Vagina (tissue), 2 donors: ENCODE measurements around the gene PACRG. TPM values are rescaled to one million over a fixed set of nuclear protein-coding genes. Genes with fewer than 3 reads are reported as not detected.

Experiments used
- DNase-seq, 2 donors: peaks; one replicate each; pipeline ENCODE4 v3.0.0-alpha.2; 2017; ENCODE audit errors: extremely low spot score in 2 of 2
- H3K27ac ChIP-seq: fragments of 200-600 bp; sonication (generic); one replicate; pipeline ENCODE4 v1.5.1; 2019
- H3K27me3 ChIP-seq: fragments of 200-600 bp; sonication (generic); one replicate; pipeline ENCODE4 v1.5.1; 2019
- H3K36me3 ChIP-seq, 2 donors: fragments of 200-600 bp; sonication (generic); one replicate each; pipeline ENCODE4 v1.5.1; 2017 to 2019
- H3K4me1 ChIP-seq: fragments of 200-600 bp; sonication (generic); one replicate; pipeline ENCODE4 v1.5.1; 2019
- H3K4me3 ChIP-seq, 2 donors: fragments of 200-600 bp; sonication (generic); 1 replicate in 1 of 2; 2 replicates in 1 of 2; pipeline ENCODE4 v1.5.1; 2016 to 2019
- H3K9me3 ChIP-seq: fragments of 200-600 bp; sonication (generic); one replicate; pipeline ENCODE4 v1.5.1; 2019
- POLR2A ChIP-seq, 2 donors: fragments of 450-650 bp; IDR thresholded peaks; one replicate each; pipeline ENCODE4 v1.6.1; 2017; ENCODE audit warnings: antibody characterized with exemption in 2 of 2, mild to moderate bottlenecking in 2 of 2, moderate library complexity in 2 of 2
- POLR2AphosphoS5 ChIP-seq, 2 donors: sonication (generic); formaldehyde crosslinking; IDR thresholded peaks; one replicate each; pipeline ENCODE4 v1.9.0; 2017; ENCODE audit warnings: antibody characterized with exemption in 2 of 2, mild to moderate bottlenecking in 2 of 2, low read depth in 1 of 2; ENCODE audit not compliant: insufficient read depth in 1 of 2
- intact Hi-C: fragments of 100-400 bp; cut with DNase I; formaldehyde crosslinking; loops from one replicate; pipeline ENCODE4 v1.15.1; 2023
- total RNA-seq: library from RNA; depleted of rRNA; stranded (reverse); fragments of >200 nt; gene quantifications from one replicate; pipeline ENCODE4 v1.2.3, GENCODE V29; 2016
- TF ChIP-seq, protein P1 (sequence below), 3 experiments: fragments of 450-650 bp in 2 of 3; fragments of 200-600 bp in 1 of 3; sonication (generic) in 1 of 3; IDR thresholded peaks; one replicate each; pipeline ENCODE4 v1.5.1; 2017 to 2019; ENCODE audit warnings: antibody characterized with exemption in 3 of 3, mild to moderate bottlenecking in 2 of 3, moderate library complexity in 2 of 3

Gene PACRG
- total RNA-seq, 1 donor from 2014 or later, result not detected

DNA sequence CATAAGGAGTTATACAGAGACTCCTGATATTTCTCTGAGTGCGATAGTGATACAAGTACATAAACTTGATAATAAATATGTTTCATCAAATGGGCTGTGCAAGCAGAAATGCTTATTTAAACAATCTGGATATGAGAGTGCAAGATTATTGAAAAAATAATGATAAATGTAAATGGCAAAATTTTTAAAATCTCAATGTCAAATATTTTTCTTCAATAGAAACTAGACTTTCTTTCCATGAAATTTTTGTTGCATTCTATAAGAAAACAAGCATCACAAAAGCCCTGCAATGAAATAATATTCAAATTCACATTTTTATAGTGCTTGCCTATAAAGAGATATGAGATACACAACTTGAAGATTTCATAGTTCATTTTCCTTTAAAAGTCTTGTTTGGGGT lies 2.7 kb downstream of the PACRG start:
- H3K36me3 ChIP-seq, result no peaks in the 10 kb centered on the region
- intact Hi-C loops, result no loop called here
- no peaks in the 10 kb centered on the region for H3K27me3 ChIP-seq
- no peak overlapping the region for H3K27ac ChIP-seq
- H3K4me3 ChIP-seq, result no peak overlapping the region
- peaks cover 11% of the 10 kb centered on the region for H3K4me1 ChIP-seq
- no peak for DNase-seq
- TF ChIP-seq, protein P1, sequence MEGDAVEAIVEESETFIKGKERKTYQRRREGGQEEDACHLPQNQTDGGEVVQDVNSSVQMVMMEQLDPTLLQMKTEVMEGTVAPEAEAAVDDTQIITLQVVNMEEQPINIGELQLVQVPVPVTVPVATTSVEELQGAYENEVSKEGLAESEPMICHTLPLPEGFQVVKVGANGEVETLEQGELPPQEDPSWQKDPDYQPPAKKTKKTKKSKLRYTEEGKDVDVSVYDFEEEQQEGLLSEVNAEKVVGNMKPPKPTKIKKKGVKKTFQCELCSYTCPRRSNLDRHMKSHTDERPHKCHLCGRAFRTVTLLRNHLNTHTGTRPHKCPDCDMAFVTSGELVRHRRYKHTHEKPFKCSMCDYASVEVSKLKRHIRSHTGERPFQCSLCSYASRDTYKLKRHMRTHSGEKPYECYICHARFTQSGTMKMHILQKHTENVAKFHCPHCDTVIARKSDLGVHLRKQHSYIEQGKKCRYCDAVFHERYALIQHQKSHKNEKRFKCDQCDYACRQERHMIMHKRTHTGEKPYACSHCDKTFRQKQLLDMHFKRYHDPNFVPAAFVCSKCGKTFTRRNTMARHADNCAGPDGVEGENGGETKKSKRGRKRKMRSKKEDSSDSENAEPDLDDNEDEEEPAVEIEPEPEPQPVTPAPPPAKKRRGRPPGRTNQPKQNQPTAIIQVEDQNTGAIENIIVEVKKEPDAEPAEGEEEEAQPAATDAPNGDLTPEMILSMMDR (IDR thresholded peaks at IDR 0.05), result no peak
- no peak for TF ChIP-seq POLR2AphosphoS5 (IDR thresholded peaks at IDR 0.05; ENCODE audit: insufficient read depth in 1 of 2, low read depth in 1 of 2)
- TF ChIP-seq POLR2A (IDR thresholded peaks at IDR 0.05), result no peak
- no peaks in the 10 kb centered on the region for H3K9me3 ChIP-seq

DNA sequence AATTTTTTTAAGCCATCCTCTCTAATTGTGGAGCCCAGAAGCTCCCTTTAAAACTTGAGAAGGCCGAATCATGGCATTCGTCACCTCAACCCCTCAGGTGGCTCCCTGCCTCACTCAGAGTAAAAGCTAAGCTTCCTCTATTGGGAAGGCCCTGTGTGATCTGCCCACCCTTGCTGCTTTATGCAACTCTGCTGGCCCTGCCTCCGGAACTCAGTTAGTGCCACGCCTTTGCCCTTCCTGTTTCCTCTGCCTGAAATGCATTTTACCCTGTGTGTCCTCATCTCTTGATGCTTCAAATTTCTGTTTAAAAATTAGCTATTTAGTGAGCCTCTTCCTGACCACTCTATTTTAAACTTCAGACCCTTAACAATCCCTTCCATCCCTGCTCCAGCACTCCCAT lies 5.7 kb downstream of the PACRG start:
- DNase-seq, result no peak
- intact Hi-C loops, result no loop called here
- H3K4me3 ChIP-seq, result no peak overlapping the region
- peaks cover under 1% of the 10 kb centered on the region for H3K4me1 ChIP-seq
- H3K27ac ChIP-seq, result no peak overlapping the region
- no peak for TF ChIP-seq POLR2A (IDR thresholded peaks at IDR 0.05)
- no peak for TF ChIP-seq POLR2AphosphoS5 (IDR thresholded peaks at IDR 0.05; ENCODE audit: insufficient read depth in 1 of 2, low read depth in 1 of 2)
- TF ChIP-seq, protein P1 (IDR thresholded peaks at IDR 0.05), result no peak
- no peaks in the 10 kb centered on the region for H3K9me3 ChIP-seq
- no peaks in the 10 kb centered on the region for H3K36me3 ChIP-seq
- no peaks in the 10 kb centered on the region for H3K27me3 ChIP-seq

DNA sequence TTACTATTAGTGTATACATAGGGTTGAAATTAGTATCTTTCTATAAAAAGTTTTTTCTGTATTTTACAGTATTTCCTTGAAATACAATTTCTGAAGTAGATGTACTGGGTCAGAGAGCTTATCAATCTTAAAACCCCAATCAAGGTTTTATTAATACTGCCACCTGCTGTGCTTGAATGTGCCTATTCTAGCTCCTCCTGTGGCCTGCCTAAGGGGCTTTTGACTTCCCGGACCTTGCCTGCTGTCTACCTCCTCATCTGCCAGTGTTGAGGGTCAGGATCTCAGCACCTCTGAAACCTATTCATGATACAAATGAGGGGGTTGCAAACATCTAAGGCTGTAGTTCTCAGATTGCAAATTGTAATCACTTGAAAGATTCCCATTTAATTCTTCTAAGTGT lies 9.2 kb downstream of the PACRG start:
- intact Hi-C loops, result no loop called here
- DNase-seq, result no peak
- H3K4me3 ChIP-seq, result no peak overlapping the region
- H3K4me1 ChIP-seq, result no peaks in the 10 kb centered on the region
- H3K9me3 ChIP-seq, result no peaks in the 10 kb centered on the region
- no peak overlapping the region for H3K27ac ChIP-seq
- no peaks in the 10 kb centered on the region for H3K27me3 ChIP-seq
- no peaks in the 10 kb centered on the region for H3K36me3 ChIP-seq
- TF ChIP-seq POLR2AphosphoS5 (IDR thresholded peaks at IDR 0.05; ENCODE audit: insufficient read depth in 1 of 2, low read depth in 1 of 2) (no peak), POLR2A (IDR thresholded peaks at IDR 0.05) (no peak)
- TF ChIP-seq, protein P1 (IDR thresholded peaks at IDR 0.05), result no peak

DNA sequence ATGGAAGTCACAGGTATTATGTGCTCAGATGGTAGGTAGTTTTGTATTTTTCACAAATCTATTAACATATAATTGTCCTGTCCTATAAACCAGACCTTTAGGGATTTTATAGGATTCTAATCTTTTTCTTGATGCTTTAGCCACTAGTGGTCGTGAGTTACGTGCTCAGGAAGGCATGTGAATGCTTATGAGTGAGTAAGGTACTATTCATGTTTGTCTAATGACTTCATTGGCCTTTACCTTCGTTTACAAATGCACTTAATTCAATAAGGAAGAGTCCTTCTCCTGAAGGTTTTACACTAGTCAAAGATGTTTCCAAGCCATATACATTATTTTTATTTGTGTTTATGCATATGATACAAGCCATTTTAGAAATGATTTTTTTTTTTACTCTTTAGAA lies 23.0 kb downstream of the PACRG start:
- TF ChIP-seq POLR2AphosphoS5 (IDR thresholded peaks at IDR 0.05; ENCODE audit: insufficient read depth in 1 of 2, low read depth in 1 of 2), result no peak
- TF ChIP-seq POLR2A (IDR thresholded peaks at IDR 0.05), result no peak
- TF ChIP-seq, protein P1 (IDR thresholded peaks at IDR 0.05), result no peak
- Histone ChIP-seq H3K27ac (no peak overlapping the region), H3K4me1 (no peaks in the 10 kb centered on the region), H3K27me3 (no peaks in the 10 kb centered on the region), H3K36me3 (no peaks in the 10 kb centered on the region), H3K4me3 (no peak overlapping the region), H3K9me3 (no peaks in the 10 kb centered on the region)
- DNase-seq, result no peak
- intact Hi-C loops, result no loop called here

DNA sequence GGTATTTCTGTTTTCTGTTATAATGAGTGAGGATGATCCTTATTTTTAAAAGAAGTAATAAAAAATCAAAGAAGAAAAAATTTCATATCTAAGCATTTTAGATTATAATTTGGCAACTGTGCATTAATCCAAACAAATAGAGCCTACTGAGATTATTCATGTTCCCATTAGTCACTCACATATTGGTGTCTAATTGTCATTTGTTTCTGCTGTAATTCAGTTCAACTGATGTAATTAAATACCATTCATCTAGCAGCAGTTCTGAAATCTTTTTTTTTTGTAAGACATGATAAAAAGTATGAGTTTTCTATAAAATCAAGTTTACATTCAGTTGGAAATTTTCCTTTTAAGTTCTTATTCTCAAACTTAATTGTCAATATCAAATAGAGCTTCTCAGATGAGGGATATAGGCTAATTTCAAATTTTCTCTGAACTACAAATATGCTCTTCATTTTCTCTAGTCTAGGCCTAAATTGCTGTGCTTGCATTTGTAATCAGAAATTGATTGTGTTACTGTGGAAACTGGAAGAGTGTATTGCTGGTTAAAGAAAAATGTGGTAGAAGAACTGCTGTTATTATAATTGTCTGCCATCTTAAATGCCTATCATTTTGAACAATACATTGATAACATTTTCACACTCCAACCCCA lies 23.6 kb downstream of the PACRG start:
- TF ChIP-seq, protein P1 (IDR thresholded peaks at IDR 0.05), result no peak
- TF ChIP-seq POLR2A (IDR thresholded peaks at IDR 0.05), result no peak
- no peak for TF ChIP-seq POLR2AphosphoS5 (IDR thresholded peaks at IDR 0.05; ENCODE audit: insufficient read depth in 1 of 2, low read depth in 1 of 2)
- Histone ChIP-seq H3K9me3 (no peaks in the 10 kb centered on the region), H3K4me1 (no peaks in the 10 kb centered on the region), H3K27me3 (no peaks in the 10 kb centered on the region), H3K36me3 (no peaks in the 10 kb centered on the region), H3K4me3 (no peak overlapping the region), H3K27ac (no peak overlapping the region)
- DNase-seq, result no peak
- intact Hi-C loops, result no loop called here
